Ishikawa (cell line): ENCODE data around the gene NAP1L3.

ENCODE experiments used
- CREB1 ChIP-seq: IDR thresholded peaks from 2 replicates; pipeline ENCODE4 v1.6.1; 2012; ENCODE audit warnings: low read depth
- EGR1 ChIP-seq: IDR thresholded peaks from 2 replicates; pipeline ENCODE4 v1.6.1; 2012
- EP300 ChIP-seq: IDR thresholded peaks from 2 replicates; pipeline ENCODE4 v1.6.1; 2012; ENCODE audit warnings: borderline replicate concordance
- NFIC ChIP-seq: IDR thresholded peaks from 2 replicates; pipeline ENCODE4 v1.6.1; 2012
- RAD21 ChIP-seq: IDR thresholded peaks from 2 replicates; pipeline ENCODE4 v1.6.1; 2012; ENCODE audit warnings: low read depth
- TAF1 ChIP-seq: IDR thresholded peaks from 2 replicates; pipeline ENCODE4 v1.6.1; 2012; ENCODE audit warnings: low read depth, mild to moderate bottlenecking
- TCF12 ChIP-seq: IDR thresholded peaks from 2 replicates; pipeline ENCODE4 v1.6.1; 2012; ENCODE audit warnings: low read depth
- YY1 ChIP-seq: IDR thresholded peaks from 2 replicates; pipeline ENCODE4 v1.6.1; 2012; ENCODE audit warnings: low read depth
- ZBTB7A ChIP-seq: IDR thresholded peaks from 2 replicates; pipeline ENCODE4 v1.6.1; 2012; ENCODE audit warnings: low read depth
- TF ChIP-seq, protein P1 (sequence below): IDR thresholded peaks from 2 replicates; pipeline ENCODE4 v1.6.1; 2012; ENCODE audit warnings: low read depth, mild to moderate bottlenecking
- TF ChIP-seq, protein P2 (sequence below): IDR thresholded peaks from 2 replicates; pipeline ENCODE4 v1.6.1; 2012
- TF ChIP-seq, protein P3 (sequence below): IDR thresholded peaks from 2 replicates; pipeline ENCODE4 v1.6.1; 2012

DNA sequence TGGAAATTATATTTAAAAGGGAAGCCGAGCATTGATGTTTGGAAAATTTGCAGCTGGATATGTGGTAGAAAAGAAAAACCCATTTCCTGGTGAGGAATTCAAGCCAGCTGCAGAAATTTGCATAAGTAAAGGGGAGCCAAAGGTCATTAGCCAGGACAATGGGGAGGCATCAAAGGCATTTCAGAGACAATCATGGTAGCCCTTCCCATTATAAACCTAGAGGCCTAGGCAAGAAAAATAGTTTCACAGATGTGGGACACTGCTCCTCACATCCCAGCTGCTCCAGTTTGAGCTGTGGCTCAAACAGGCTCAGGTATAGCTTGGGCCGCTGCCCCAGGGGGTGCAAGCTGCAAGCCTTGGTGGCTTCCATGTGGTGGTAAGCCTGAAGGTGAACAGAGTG is 35.8 kb downstream of the NAP1L3 start:
- TF ChIP-seq NFIC: no peak
- TF ChIP-seq CREB1: no peak
- TF ChIP-seq, protein P1, sequence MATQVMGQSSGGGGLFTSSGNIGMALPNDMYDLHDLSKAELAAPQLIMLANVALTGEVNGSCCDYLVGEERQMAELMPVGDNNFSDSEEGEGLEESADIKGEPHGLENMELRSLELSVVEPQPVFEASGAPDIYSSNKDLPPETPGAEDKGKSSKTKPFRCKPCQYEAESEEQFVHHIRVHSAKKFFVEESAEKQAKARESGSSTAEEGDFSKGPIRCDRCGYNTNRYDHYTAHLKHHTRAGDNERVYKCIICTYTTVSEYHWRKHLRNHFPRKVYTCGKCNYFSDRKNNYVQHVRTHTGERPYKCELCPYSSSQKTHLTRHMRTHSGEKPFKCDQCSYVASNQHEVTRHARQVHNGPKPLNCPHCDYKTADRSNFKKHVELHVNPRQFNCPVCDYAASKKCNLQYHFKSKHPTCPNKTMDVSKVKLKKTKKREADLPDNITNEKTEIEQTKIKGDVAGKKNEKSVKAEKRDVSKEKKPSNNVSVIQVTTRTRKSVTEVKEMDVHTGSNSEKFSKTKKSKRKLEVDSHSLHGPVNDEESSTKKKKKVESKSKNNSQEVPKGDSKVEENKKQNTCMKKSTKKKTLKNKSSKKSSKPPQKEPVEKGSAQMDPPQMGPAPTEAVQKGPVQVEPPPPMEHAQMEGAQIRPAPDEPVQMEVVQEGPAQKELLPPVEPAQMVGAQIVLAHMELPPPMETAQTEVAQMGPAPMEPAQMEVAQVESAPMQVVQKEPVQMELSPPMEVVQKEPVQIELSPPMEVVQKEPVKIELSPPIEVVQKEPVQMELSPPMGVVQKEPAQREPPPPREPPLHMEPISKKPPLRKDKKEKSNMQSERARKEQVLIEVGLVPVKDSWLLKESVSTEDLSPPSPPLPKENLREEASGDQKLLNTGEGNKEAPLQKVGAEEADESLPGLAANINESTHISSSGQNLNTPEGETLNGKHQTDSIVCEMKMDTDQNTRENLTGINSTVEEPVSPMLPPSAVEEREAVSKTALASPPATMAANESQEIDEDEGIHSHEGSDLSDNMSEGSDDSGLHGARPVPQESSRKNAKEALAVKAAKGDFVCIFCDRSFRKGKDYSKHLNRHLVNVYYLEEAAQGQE: no peak
- TF ChIP-seq EGR1: no peak
- no peak for TF ChIP-seq TCF12
- TF ChIP-seq YY1: no peak
- TF ChIP-seq, protein P2, sequence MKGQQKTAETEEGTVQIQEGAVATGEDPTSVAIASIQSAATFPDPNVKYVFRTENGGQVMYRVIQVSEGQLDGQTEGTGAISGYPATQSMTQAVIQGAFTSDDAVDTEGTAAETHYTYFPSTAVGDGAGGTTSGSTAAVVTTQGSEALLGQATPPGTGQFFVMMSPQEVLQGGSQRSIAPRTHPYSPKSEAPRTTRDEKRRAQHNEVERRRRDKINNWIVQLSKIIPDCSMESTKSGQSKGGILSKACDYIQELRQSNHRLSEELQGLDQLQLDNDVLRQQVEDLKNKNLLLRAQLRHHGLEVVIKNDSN: no peak
- no peak for TF ChIP-seq RAD21
- no peak for TF ChIP-seq EP300
- TF ChIP-seq ZBTB7A: no peak
- TF ChIP-seq TAF1: no peak
- TF ChIP-seq, protein P3, sequence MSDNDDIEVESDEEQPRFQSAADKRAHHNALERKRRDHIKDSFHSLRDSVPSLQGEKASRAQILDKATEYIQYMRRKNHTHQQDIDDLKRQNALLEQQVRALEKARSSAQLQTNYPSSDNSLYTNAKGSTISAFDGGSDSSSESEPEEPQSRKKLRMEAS: no peak
